Activated CD4-positive, alpha-beta T cell treated with anti-CD3 and anti-CD28 coated beads, Interleukin-2, amount 50 U/mL, for 1 hour (primary cell): Measurements from ENCODE around the gene C16orf89.
"Not testable (repeated sequence)": the region's sequence is repeated elsewhere in the genome, so short reads cannot be mapped to it uniquely, and the experiment has no call there.

Experiments used
- DNase-seq: peaks from one replicate; pipeline ENCODE4 v3.0.0-alpha.2; 2020

The C16orf89 gene

DNA sequence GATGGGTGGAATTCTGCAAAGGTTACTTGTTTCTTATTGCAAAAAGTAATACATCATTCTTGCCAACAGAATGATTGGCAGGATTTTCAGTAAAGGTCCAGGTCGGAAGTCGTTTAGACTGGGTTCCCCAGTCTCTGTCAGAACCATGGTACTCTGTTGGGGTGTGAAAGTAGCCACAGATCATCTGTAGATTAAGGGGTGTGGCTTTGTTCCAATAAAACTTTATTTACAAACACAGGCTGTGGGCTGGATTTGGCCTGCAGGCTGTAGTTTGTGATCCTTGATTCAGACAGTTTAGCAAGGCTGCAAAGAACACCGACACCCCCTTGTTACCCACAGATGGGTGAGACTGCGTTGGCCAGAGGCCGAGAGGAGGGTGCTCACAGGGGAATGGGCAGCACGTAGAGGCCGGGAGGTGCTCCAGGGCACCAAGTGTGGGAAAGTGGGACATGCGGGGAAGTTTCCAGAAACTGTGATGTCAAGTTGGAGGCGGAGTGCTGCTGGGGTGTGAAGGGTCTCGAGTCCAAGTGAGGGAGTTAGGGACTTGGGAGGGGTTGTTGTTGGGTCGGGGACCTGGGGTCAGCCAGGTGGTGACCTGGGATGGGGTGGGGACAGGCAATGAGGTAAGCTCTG, 18.5 kb upstream of the C16orf89 start:
- not testable (repeated sequence) for DNase-seq

DNA sequence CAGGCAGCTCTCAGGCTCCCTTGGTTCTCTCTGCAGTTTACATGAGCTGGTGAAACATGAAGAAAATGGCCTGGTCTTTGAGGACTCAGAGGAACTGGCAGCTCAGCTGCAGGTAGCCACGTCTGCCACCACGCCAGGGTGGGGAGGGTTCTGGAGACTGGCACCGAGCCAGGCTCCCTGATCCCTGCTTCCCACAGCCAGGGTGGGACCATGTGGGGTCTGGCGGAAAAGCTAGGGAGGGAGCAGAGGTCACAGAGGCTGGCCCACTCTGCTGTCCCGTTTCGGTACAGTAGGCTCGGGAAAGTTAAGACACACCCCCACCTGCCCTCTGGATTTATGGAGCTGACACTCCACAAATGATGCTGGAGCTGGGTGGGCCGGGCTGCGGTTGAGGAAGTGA, 17.9 kb upstream of the C16orf89 start:
- not testable (repeated sequence) for DNase-seq

DNA sequence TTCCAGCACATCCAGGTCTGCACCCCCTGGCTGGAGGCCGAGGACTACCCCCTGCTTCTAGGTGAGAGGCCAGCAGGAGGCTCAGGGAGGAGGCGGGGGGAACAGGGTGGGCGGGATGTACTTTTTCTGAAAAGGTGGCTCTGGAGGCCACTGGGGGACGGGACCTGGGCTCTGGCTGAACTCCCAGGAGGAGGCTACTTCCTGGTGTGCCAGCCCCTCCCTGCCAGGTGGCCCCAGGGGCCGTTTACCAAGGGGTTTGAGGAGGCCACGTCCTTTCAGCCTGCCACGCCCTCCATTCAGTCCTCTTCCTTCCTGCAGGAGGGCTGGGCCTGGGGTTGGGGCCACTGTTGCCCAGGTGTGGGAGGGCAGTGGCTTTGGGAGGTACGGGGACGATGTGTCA, 15.2 kb upstream of the C16orf89 start:
- DNase-seq, result not testable (repeated sequence)

DNA sequence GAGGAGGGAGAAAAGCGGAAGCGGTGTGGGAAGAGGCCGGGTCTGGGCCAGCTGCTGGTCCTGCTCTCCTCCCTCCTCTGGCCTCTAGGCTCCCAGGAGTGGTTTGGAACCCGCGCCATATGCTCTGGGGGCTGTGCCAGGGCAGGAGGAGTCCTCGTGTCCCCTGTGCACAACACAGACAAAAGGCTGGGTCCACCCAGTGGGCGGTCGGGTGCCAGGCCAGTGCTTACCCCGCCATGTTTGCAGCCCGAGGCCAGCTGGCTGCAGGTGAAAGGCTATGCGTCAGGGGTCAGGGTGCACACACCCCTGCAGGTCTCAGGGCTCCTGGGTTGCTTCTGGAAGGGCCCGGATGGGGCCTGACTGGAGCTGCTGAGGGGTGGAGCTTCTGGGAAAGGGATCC, 14.7 kb upstream of the C16orf89 start:
- not testable (repeated sequence) for DNase-seq

DNA sequence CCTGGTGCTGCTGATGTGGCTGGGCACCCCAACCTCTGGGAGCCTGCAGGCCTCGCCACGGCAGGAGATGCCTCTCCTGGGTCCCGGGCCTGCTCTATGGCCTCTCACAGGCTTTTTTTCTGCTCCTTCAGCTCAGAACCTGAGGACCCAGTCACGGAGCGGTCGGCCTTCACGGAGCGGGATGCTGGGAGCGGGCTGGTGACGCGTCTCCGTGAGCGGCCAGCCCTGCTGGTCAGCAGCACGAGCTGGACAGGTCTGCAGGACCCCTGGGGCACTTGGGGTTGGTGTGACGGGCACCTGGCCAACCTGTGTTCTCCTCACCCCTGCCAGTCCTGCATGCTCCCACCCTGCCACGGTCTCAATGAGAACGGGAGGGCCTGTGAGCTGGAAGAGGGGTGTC, 12.9 kb upstream of the C16orf89 start:
- no peak for DNase-seq

DNA sequence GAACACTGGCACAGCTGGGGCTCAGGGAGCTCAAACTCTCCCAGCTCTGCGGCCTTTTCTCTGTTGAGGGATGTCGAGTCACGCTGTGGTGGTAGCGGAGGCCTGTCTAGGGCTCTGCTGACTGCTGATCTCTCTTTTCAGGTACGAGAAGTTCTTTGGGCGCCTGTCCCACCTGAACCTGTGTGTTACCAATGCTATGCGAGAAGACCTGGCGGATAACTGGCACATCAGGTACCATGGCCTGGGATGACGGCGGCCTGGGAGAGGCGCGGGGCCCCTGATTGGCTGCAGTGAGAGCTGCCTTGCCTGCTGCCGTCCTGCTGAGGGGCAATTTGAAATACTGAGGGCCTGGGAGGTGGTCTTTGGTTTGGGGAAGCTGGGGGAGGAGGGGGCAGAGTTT, 11.5 kb upstream of the C16orf89 start:
- DNase-seq, result no peak

DNA sequence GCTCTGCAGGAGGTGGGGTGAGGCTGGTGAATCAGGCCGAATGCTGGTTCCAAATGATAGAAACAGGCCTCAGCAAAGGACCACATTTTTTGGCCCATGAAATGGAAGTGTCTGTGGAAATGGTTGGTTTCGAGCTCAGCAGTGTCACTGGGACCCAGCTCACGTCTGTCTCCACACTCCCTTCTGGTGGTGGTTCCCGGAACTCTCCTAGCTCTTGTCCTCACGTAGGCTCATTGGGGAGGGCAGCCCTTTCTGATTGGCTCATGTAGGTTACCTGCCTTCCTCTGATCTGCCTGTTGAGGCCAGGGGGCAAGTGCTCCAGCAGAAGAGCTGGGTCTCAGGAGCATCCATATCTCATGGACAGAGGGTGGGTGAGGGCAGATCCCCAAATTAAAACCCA, 9.9 kb upstream of the C16orf89 start:
- DNase-seq, result no peak

- not testable (repeated sequence) for DNase-seq
These were observed 8.0 kb upstream of the C16orf89 start for GRCh38 chr16:5073771-5074170.

- no peak for DNase-seq
These were observed 7.5 kb upstream of the C16orf89 start for GRCh38 chr16:5073279-5073629.

GRCh38 chr16:5072334-5073278, 6.8 kb upstream of the C16orf89 start:
- no peak for DNase-seq

GRCh38 chr16:5071681-5072333, 6.1 kb upstream of the C16orf89 start, which contains the start of gene ALG1:
Gene ALG1, plus strand, starts transcription at chr16:5071843. Its CDS starts 7 bp downstream, at chr16:5071850.
- peak; percentile 88 for DNase-seq

DNA sequence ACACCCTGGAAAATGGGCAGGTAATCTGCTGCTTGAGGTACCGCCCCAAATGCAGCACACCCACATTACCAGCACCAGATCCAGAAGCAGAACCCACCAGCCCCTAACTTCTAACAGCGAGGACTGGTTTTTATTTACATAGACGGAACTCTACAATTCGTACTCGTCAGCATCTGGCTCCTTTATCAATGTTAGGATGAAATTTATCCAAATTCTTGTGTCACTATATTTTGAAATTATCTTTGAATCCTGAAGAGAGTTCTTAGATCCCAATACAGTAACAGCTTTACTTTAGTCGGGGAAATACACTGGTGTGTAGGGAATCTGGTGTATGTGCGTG, 5.6 kb upstream of the C16orf89 start:
- DNase-seq, result no peak

DNA sequence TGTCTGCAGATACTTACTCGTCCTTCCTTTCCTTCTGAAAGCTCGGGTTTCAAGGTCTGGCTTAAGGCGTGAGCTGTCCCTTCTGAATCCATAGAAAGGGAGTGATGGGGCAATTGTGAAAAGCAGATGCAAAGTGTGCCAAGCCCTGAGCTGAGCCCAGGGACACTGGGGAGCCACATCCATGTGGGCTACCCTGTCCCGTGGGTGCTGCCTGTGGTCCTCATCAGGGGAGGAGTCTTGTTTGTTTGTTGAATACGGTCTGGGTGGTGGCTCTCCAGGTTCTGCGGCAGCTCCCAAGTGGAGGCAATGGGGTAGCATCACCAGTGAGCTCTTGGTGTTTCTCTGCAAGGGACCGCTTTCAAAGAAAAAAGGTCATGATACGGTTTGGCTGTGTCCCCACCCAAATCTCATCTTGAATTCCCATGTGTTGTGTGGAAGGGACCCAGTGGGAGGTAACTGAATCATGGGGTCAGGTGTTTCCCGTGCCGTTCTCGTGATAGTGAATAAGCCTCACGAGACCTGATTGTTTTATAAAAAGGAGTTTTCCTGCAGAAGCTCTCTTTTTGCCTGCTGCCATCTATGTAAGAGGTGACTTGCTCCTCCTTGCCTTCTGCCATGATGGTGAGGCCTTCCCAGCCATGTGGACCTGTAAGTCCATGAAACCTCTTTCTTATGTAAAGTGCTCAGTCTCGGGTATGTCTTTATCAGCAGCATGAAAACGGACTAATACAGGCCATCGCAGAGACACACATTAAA, 4.9 kb upstream of the C16orf89 start:
- DNase-seq, result no peak

- DNase-seq, result no peak
These were observed 4.1 kb upstream of the C16orf89 start for GRCh38 chr16:5069854-5070253.

GRCh38 chr16:5069048-5069447, 3.3 kb upstream of the C16orf89 start:
- no peak for DNase-seq

DNA sequence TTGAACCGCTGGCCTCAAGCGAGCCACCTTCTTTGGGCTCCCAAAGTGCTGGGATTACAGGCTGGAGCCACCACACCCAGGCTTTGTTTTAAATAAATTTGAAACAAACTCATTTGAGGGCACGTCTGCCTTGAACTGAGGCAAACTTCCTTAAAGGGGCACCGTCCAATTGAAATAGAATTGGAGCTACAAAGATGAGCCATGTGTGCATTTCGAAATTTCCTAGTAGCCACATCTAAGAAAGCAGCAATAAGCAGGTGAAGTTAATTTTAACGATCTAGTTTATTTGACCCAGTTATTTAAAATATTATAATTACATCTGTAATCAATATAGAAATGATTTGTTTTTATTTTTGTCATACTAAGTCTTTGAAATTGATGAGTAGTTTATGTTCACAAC, 755 bp upstream of the C16orf89 start:
- DNase-seq, result no peak

DNA sequence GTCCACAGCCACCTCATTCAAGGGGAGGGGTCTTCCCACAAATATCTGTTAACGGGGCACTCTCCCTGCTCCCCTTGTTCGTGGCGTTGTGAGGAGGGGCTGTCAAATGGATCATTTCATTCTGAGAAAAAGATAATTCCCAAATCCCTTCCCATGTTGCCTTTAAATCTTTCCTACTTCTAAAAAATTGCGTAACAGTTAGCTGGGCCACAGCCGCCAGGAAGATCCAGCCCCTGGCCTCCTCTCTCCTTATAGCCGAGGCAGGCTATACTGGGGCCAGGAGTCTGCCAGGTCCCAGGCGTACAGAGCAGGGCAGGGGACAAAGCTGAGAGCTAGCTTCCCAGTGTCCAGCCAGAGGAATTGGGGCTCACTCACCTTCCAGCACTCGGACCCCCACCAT, 430 bp downstream of the C16orf89 start:
- DNase-seq, result no peak

DNA sequence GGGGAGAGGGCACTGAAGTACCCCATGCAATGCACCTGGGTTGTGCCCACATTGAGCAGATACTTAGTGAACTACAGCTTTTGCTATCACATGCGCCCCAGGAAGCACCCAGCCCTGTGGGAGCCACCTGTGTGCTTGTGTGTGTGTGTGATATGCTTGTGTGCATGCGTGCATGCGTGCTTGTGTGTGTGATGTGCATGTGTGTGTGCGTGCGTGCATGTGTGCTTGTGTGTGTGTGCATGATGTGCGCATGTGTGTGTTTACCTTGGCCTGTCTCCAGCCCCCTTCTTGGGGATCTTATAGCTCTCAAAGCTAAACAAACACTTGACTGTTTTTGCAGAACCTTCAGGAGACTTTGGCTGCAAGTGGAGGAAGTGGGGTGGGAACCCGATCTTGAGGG, 841 bp downstream of the C16orf89 start:
- DNase-seq, result no peak

DNA sequence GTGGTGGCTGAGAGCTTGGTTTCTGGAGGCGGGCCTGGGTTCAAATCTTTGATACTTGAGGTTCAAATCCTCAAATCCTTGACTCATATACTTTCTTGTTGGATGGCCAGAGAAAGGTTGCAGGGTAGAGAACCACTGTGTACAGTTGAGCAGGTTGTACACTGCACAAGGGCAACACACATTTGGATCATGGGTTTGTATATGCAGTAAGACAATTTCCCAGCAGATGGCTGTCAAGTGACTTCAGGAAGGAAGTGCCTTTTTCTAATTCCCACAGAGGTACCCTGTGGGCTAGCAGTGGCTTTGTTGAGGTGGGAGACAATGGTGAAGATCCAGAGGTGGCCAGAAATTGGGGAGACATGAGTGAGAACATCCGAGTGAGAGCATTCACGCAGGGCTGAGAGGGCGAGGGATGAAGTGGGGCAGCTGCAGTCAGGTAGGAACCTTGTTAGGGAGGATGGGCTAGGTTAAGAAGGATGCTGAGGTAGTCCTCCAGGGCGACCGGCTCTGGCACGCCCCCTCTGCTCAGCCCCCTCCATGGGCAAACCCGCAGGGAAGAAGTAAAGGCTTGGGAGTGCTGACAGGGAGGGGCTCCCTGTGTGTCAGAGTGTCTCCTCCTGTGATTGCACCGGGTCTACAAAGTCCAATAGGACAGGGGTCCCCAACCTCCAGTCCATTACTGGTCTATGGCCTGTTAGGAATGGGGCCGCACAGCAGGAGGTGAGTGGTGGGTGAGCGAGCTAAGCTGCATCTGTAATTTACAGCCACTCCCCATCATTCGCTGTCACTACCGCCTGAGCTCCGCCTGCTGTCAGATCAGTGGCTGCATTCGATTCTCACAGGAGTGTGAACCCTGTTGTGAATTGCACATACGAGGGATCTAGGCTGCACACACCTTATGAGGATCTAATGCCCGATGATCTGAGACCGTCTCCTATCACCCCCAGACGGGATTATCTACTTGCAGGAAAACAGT, 2.7 kb downstream of the C16orf89 start:
- no peak for DNase-seq

GRCh38 chr16:5062051-5062450, 3.7 kb downstream of the C16orf89 start:
- no peak for DNase-seq

DNA sequence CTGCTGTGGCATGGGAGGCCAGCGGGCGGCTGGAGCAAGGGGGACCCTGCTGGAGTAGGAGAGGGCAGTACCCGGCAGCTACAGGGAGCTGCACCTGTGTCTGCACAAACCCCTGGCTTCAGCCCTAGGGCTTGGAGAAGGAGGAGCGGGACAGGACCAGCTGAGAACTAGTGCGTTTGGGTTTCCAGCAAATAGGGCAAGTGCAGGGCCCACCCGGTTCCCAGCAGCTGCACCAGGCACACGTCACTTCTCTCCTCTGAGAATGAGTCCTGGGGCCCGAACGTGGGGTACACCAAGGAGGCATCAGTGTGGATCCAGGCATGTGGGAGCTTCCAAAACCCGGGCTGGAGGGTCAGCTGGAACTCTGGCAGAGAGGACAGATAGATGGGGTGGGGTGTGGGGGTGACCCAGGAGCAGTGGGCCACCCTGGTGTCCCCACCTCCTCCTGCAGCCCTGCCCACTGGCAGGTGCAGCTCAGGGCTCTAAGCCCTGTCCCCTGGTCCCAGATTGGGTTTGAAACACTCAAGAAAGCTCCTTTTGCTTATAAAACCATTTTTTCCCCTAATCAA, 5.6 kb downstream of the C16orf89 start:
- DNase-seq, result no peak
